Right lobe of liver (tissue), 4 donors: ENCODE results near the gene EML6.

Source experiments
- POLR2A ChIP-seq: fragments of 450-650 bp; IDR thresholded peaks from one replicate; pipeline ENCODE4 v1.6.1; 2017; ENCODE audit warnings: antibody characterized with exemption, mild to moderate bottlenecking
- TF ChIP-seq, protein P1 (sequence below), 4 donors: fragments of 200-600 bp in 3 of 4; fragments of 450-650 bp in 1 of 4; IDR thresholded peaks; one replicate each; pipeline versions ENCODE4 v1.5.1 to v1.8.0; 2016 to 2022; ENCODE audit warnings: antibody characterized with exemption in 4 of 4, mild to moderate bottlenecking in 2 of 4
- donor health status: DM: no; HTN: no; CAD: no.
- donor health status: DM: no; HTN: no; CAD: no.
- donor health status: DM: no; HTN: yes; CAD: no.

DNA sequence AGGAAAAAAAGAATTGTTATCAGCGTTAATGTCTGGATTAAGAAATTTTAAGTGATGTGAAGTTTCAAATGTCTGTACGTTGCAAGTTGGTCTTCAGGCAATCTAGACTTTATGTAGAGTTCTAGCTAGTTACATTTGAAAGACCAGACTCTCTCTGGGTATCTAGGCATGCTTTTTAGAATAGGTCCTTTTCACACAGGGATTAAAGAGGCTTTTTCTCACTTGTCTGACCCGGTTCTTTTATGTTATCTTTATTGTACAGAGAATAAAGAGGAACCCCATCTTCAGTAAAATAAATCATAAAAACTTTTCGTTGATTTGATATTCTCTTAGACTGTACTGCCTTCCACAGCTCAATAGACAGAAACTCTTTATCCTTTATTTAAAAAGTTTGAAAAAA, 8.5 kb upstream of the EML6 start:
- TF ChIP-seq POLR2A, result no peak
- TF ChIP-seq, protein P1, sequence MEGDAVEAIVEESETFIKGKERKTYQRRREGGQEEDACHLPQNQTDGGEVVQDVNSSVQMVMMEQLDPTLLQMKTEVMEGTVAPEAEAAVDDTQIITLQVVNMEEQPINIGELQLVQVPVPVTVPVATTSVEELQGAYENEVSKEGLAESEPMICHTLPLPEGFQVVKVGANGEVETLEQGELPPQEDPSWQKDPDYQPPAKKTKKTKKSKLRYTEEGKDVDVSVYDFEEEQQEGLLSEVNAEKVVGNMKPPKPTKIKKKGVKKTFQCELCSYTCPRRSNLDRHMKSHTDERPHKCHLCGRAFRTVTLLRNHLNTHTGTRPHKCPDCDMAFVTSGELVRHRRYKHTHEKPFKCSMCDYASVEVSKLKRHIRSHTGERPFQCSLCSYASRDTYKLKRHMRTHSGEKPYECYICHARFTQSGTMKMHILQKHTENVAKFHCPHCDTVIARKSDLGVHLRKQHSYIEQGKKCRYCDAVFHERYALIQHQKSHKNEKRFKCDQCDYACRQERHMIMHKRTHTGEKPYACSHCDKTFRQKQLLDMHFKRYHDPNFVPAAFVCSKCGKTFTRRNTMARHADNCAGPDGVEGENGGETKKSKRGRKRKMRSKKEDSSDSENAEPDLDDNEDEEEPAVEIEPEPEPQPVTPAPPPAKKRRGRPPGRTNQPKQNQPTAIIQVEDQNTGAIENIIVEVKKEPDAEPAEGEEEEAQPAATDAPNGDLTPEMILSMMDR (IDR thresholded peaks at IDR 0.05), result no peak
